ENCODE measurements around the gene H1-8. TPM values are rescaled to one million over a fixed set of nuclear protein-coding genes. Genes with fewer than 3 reads are reported as not detected.

Gene H1-8
- total RNA-seq, 1 donor from 2014 or later, result not detected

DNA sequence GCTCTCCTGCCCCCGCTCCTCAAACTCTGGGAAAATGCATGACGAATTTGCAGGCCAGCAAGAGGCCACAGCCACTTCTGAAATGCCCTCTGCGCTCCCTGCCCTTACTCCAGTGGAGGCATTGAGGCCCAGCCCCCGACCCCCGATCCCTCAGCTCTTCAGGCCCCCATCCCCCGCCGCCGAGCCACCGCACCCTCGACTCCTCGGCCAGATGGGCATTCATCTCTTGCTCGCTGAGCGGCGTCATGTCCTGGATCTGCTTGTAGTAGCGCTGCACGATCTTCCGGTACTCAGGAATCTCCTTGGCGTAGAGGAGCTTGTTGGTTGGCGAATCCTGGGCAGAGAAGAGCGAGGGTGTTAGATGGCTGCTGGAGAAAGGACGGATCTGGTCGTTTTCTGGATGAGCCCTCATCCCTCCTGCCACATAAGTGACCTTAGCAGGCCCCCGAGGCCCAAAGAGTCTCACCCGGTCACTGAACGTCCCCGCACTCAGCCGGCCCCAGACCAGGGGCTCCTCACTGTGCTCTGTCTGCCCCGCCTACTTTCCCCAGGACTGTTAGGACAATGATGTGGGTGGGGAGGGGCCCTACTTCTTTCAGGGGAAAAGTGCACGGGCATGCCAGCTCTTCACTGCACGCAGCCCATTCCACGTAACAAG is 14.0 kb downstream of the H1-8 start:
- Histone ChIP-seq H3K4me1 (peaks cover 99% of the 10 kb centered on the region), H3K9me3 (replicated peaks) (no peaks in the 10 kb centered on the region), H3K4me3 (no peak overlapping the region), H3K27me3 (ENCODE audit: low read depth) (no peaks in the 10 kb centered on the region), H3K36me3 (peaks cover 44% of the 10 kb centered on the region), H3K27ac (replicated peaks) (peak overlapping the region; percentile 93)
- no peak for DNase-seq
- intact Hi-C loops (cut with micrococcal nuclease), result loop anchor here (10.0 kb wide), 1 partner anchor 52 kb away; no protein-coding TSS in a partner anchor
- TF ChIP-seq, protein P1, sequence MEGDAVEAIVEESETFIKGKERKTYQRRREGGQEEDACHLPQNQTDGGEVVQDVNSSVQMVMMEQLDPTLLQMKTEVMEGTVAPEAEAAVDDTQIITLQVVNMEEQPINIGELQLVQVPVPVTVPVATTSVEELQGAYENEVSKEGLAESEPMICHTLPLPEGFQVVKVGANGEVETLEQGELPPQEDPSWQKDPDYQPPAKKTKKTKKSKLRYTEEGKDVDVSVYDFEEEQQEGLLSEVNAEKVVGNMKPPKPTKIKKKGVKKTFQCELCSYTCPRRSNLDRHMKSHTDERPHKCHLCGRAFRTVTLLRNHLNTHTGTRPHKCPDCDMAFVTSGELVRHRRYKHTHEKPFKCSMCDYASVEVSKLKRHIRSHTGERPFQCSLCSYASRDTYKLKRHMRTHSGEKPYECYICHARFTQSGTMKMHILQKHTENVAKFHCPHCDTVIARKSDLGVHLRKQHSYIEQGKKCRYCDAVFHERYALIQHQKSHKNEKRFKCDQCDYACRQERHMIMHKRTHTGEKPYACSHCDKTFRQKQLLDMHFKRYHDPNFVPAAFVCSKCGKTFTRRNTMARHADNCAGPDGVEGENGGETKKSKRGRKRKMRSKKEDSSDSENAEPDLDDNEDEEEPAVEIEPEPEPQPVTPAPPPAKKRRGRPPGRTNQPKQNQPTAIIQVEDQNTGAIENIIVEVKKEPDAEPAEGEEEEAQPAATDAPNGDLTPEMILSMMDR (IDR thresholded peaks at IDR 0.05; ENCODE audit: borderline replicate concordance), result no peak

DNA sequence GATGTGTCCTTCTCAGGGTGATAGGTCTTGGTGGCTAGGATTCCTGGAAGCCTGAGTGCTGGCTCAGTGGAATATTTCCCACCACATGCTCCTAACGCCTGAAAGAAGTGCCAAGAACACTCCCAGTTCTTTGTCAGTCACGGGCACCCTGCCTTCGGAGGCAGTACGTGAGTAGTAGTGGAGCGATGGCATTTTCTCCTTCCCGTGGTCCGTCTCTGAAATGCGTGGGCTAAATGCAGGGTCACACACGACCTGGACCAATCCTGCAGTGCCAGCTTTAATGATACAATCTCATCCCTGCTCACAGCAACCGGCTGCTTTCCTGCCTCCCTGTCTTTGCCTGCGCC is 14.5 kb downstream of the H1-8 start:
- Histone ChIP-seq H3K4me3 (no peak overlapping the region), H3K9me3 (replicated peaks) (no peaks in the 10 kb centered on the region), H3K36me3 (peaks cover 49% of the 10 kb centered on the region), H3K4me1 (peaks cover 99% of the 10 kb centered on the region), H3K27me3 (ENCODE audit: low read depth) (no peaks in the 10 kb centered on the region), H3K27ac (replicated peaks) (peak overlapping the region; percentile 93)
- TF ChIP-seq, protein P1 (IDR thresholded peaks at IDR 0.05; ENCODE audit: borderline replicate concordance), result no peak
- peak; percentile 49 for DNase-seq
- intact Hi-C loops (cut with micrococcal nuclease), result loop anchor here (10.0 kb wide), 1 partner anchor 53 kb away; no protein-coding TSS in a partner anchor

DNA sequence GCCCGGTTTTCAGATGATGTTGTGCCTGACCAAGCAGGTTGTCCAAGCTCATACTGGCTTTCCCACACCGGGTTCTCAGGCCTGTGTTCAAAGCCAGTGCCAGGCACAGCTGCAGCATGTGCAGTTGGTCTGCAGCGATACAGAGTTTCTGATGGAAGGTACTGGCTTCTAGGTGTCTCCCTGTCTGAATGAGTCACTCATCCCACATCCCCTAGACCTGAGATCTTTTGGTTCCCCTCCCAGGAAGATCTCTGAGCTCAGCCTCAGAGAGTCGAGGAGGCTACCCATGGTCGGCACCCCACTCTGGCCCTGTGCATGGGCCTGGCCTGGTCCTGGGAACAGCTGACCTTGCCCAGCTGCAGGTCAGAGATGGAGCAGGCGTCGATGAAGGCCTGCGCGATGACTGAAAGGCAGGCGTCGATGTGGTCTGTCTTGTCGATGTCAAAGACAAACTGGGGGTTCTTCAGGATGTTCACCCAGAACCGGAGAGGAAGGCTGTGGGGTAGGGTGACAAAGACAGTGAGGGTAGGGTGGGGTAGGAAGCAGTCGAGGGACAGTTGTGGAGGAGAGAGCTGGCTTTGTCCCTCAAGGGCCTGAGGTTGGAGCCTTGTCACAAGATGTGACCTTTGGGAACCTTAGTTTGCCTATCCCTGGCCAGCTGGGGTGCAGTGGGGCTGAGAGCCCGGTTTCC is 15.3 kb downstream of the H1-8 start:
- TF ChIP-seq, protein P1 (IDR thresholded peaks at IDR 0.05; ENCODE audit: borderline replicate concordance), result no peak
- Histone ChIP-seq H3K27ac (replicated peaks) (peak overlapping the region; percentile 93), H3K36me3 (peaks cover 56% of the 10 kb centered on the region), H3K4me1 (peaks cover 99% of the 10 kb centered on the region), H3K9me3 (replicated peaks) (no peaks in the 10 kb centered on the region), H3K4me3 (no peak overlapping the region), H3K27me3 (ENCODE audit: low read depth) (no peaks in the 10 kb centered on the region)
- no peak for DNase-seq
- intact Hi-C loops (cut with micrococcal nuclease), result loop anchor here (10.0 kb wide), 1 partner anchor 53 kb away; no protein-coding TSS in a partner anchor

DNA sequence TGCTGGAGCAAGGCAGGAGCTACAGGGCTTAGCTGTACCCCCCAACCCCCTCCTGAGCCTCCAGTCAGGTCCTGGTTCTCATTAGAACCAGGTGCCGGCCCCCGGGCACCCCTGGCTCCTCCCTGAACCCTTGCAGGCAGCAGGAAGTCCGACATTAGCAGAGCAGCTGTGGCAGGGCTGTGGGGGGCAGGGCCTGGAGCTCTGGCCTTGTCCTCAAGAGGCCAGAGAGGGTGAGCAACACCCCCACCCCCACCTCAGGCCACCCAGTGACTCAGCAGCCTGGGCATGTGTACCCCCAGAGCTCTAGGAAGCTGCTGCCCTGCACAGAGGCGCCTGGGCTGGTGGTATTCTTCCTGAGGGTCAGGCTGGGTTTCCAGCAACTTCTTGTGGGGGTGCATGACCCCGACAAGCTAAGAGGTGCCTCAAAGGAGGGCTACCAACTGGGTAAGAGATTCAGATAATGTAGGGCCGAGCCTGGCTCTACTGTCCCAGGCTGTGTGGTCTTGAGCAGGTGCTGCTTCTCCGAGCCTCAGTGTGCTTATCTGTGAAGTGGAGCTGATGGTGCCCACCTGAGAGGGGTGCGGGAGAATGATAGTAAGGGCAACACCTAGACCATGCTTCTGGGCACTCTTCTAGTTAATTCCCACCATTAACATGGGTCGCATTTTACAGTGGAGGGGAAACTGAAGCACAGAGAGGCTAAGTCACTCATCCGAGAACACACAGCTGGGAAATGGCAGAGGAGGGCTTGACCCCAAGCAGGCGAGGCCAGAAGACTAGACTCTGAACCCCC is 16.0 kb downstream of the H1-8 start:
- Histone ChIP-seq H3K27me3 (ENCODE audit: low read depth) (no peaks in the 10 kb centered on the region), H3K27ac (replicated peaks) (peak overlapping the region; percentile 93), H3K9me3 (replicated peaks) (no peaks in the 10 kb centered on the region), H3K36me3 (peaks cover 63% of the 10 kb centered on the region), H3K4me3 (no peak overlapping the region), H3K4me1 (peaks cover 99% of the 10 kb centered on the region)
- DNase-seq, result no peak
- TF ChIP-seq, protein P1 (IDR thresholded peaks at IDR 0.05; ENCODE audit: borderline replicate concordance), result no peak
- intact Hi-C loops (cut with micrococcal nuclease), result loop anchor here (10.0 kb wide), 1 partner anchor 54 kb away; no protein-coding TSS in a partner anchor

DNA sequence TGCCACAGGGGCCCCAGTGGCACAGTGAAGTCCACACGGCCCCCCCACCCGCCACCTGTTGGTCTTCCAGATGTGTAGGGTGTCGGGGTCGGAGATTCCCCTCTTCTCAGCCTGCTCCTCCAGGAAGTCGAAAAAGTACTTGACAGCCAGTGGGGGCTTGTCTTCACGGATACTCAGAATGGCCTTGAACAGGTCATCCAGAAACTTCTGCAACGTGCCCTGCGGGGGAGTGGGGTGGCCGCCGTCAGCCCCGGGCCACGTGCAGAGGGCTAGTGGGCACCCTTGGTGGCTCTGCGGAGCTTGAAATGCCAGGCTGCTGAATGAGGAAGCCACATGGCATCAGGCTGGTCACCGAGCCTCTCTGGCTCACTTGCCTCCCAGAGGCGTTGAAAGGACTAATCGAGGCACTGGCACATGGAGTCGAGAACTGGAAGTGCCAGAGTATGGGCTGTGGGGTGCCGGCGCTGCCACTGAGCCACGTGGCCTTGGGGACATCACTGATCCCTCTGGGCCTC is 16.6 kb downstream of the H1-8 start:
- H3K27ac ChIP-seq (replicated peaks), result peak overlapping the region; percentile 93
- TF ChIP-seq, protein P1 (IDR thresholded peaks at IDR 0.05; ENCODE audit: borderline replicate concordance), result no peak
- peaks cover 99% of the 10 kb centered on the region for H3K4me1 ChIP-seq
- no peak for DNase-seq
- H3K4me3 ChIP-seq, result no peak overlapping the region
- no peaks in the 10 kb centered on the region for H3K27me3 ChIP-seq (ENCODE audit: low read depth)
- intact Hi-C loops (cut with micrococcal nuclease), result loop anchor here (10.0 kb wide), 1 partner anchor 55 kb away; no protein-coding TSS in a partner anchor
- H3K9me3 ChIP-seq (replicated peaks), result no peaks in the 10 kb centered on the region
- peaks cover 68% of the 10 kb centered on the region for H3K36me3 ChIP-seq
